Mammary epithelial cell (primary cell): Measurements from ENCODE around the gene LRRC3.

Experiments used
- EZH2 ChIP-seq: IDR thresholded peaks from 2 replicates; pipeline ENCODE4 v1.6.1; 2012; ENCODE audit warnings: low read length, inconsistent platforms, borderline replicate concordance
- TF ChIP-seq, protein P1 (sequence below), 2 donors: IDR thresholded peaks in 1 of 2; conservative IDR thresholded peaks in 1 of 2; 2 replicates each; pipeline ENCODE4 v1.5.1; 2011 to 2012; ENCODE audit warnings: inconsistent platforms in 2 of 2, low read length in 2 of 2, mild to moderate bottlenecking in 2 of 2, control low read depth in 1 of 2, low read depth in 1 of 2; ENCODE audit not compliant: insufficient read depth in 1 of 2; ENCODE audit errors: extremely low read depth in 1 of 2

DNA sequence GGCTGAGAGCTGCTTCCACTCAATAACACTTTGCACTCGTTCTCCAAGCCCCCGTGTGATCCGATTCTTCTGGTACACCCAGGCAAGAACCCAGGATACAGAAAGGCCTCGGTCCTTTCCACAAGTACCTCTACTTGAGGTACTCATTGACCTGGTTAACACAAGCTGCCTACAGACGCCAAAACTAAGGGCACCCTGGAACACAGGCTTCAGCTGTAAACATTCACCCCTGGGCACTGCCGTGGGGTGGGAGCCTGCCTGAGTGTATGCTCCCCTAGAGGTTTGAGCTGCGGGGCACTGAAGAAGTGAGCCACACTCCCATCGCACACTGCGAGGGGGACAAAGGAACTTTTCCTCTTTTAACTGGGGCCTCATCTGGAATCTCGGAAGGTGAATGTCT is 30.5 kb downstream of the LRRC3 start:
- TF ChIP-seq, protein P1, sequence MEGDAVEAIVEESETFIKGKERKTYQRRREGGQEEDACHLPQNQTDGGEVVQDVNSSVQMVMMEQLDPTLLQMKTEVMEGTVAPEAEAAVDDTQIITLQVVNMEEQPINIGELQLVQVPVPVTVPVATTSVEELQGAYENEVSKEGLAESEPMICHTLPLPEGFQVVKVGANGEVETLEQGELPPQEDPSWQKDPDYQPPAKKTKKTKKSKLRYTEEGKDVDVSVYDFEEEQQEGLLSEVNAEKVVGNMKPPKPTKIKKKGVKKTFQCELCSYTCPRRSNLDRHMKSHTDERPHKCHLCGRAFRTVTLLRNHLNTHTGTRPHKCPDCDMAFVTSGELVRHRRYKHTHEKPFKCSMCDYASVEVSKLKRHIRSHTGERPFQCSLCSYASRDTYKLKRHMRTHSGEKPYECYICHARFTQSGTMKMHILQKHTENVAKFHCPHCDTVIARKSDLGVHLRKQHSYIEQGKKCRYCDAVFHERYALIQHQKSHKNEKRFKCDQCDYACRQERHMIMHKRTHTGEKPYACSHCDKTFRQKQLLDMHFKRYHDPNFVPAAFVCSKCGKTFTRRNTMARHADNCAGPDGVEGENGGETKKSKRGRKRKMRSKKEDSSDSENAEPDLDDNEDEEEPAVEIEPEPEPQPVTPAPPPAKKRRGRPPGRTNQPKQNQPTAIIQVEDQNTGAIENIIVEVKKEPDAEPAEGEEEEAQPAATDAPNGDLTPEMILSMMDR (conservative IDR thresholded peaks at IDR 0.05 in 1 of 2, IDR thresholded peaks at IDR 0.05 in 1 of 2; ENCODE audit: extremely low read depth in 1 of 2, insufficient read depth in 1 of 2, low read depth in 1 of 2, low read length in 2 of 2) = no peak
- no peak for TF ChIP-seq EZH2
